ENCODE measurements around the gene TMEM39A.

The TMEM39A gene

GRCh38 chr3:119453822-119454221, 9.6 kb downstream of the TMEM39A start:
- no peak for DNase-seq (ENCODE audit: low read depth)

GRCh38 chr3:119444590-119444989, 18.8 kb downstream of the TMEM39A start:
- no peak for DNase-seq (ENCODE audit: low read depth)

GRCh38 chr3:119443179-119443578, 20.2 kb downstream of the TMEM39A start:
- DNase-seq (ENCODE audit: low read depth), result no peak

GRCh38 chr3:119437691-119438258, 25.6 kb downstream of the TMEM39A start:
- no peak for DNase-seq (ENCODE audit: low read depth)

- no peak for DNase-seq (ENCODE audit: low read depth)
Measured at GRCh38 chr3:119436977-119437376, 26.4 kb downstream of the TMEM39A start.

- DNase-seq (ENCODE audit: low read depth), result no peak
Measured at GRCh38 chr3:119434703-119435102, 28.7 kb downstream of the TMEM39A start.

- DNase-seq (ENCODE audit: low read depth), result no peak
Measured at GRCh38 chr3:119433613-119434325, 29.6 kb downstream of the TMEM39A start.

GRCh38 chr3:119428538-119428937, 34.9 kb downstream of the TMEM39A start:
- no peak for DNase-seq (ENCODE audit: low read depth)

- DNase-seq (ENCODE audit: low read depth), result no peak
Measured at GRCh38 chr3:119427669-119428068, 35.7 kb downstream of the TMEM39A start.

GRCh38 chr3:119420196-119420595, 43.2 kb downstream of the TMEM39A start:
- DNase-seq (ENCODE audit: low read depth), result no peak

GRCh38 chr3:119418641-119419040, 44.8 kb downstream of the TMEM39A start:
- DNase-seq (ENCODE audit: low read depth), result no peak

- DNase-seq (ENCODE audit: low read depth), result no peak
Measured at GRCh38 chr3:119417771-119418512, 45.5 kb downstream of the TMEM39A start.

- DNase-seq (ENCODE audit: low read depth), result no peak
Measured at GRCh38 chr3:119416873-119417272, 46.5 kb downstream of the TMEM39A start.

- no peak for DNase-seq (ENCODE audit: low read depth)
Measured at GRCh38 chr3:119413603-119414280, 49.7 kb downstream of the TMEM39A start.

GRCh38 chr3:119409844-119410243, 53.6 kb downstream of the TMEM39A start:
- DNase-seq (ENCODE audit: low read depth), result no peak

- no peak for DNase-seq (ENCODE audit: low read depth)
Measured at GRCh38 chr3:119408243-119408950, 55.0 kb downstream of the TMEM39A start.

GRCh38 chr3:119405315-119405714, 58.1 kb downstream of the TMEM39A start:
- DNase-seq (ENCODE audit: low read depth), result no peak

GRCh38 chr3:119403201-119403600, 60.2 kb downstream of the TMEM39A start:
- DNase-seq (ENCODE audit: low read depth), result no peak

- DNase-seq (ENCODE audit: low read depth), result no peak
Measured at GRCh38 chr3:119402791-119403190, 60.6 kb downstream of the TMEM39A start.

GRCh38 chr3:119401503-119402440, 61.6 kb downstream of the TMEM39A start:
- DNase-seq (ENCODE audit: low read depth), result no peak

GRCh38 chr3:119401069-119401468, 62.3 kb downstream of the TMEM39A start:
- no peak for DNase-seq (ENCODE audit: low read depth)

All from HS-27A (cell line).